ENCODE measurements around the gene PROKR2. TPM values are rescaled to one million over a fixed set of nuclear protein-coding genes. Genes with fewer than 3 reads are reported as not detected.

PROKR2 gene
- total and polyA plus RNA-seq, 2 experiments from 2014 or later, result not detected

DNA sequence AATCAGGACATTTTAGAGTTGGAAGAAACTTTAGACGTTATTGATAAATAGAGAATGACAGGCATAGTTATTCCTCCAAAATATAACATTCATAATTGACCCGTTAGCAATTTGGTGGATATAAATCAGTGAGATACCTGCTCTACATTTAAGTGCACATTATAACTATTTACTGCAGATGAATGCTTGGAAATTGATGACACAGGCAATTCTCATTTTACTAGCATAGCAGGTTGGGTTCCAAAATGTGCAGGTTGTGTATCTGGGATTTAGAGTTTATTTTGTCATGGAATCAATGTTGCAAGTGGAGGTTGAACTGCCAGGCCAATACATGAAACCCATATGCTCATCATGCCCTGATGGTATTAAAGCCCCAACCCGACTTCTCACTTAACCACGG, 44.4 kb upstream of the PROKR2 start:
- no peaks in the 10 kb centered on the region for H3K9me2 ChIP-seq (ENCODE audit: insufficient read depth)
- WGBS, 2 experiments (ENCODE audit: low coverage in 1 of 2, low lambda C conversion rate in 2 of 2, missing lambda C conversion rate in 2 of 2), result 14 to 18% methylated on average over 4 of the region's 4 CpGs
- H3K36me3 ChIP-seq (ENCODE audit: low read depth), result no peaks in the 10 kb centered on the region
- no peak overlapping the region for H2AFZ ChIP-seq
- no peak overlapping the region for H3K4me3 ChIP-seq
- DNase-seq, result no peak
- H3K27ac ChIP-seq, result no peak overlapping the region
- TF ChIP-seq EZH2 (IDR thresholded peaks at IDR 0.05; ENCODE audit: insufficient read depth, poor library complexity, severe bottlenecking) (no peak), EZH2phosphoT487 (IDR thresholded peaks at IDR 0.05; ENCODE audit: insufficient read depth, low read depth) (no peak)
- H4K20me1 ChIP-seq (ENCODE audit: insufficient read depth), result no peaks in the 10 kb centered on the region
- H3K79me2 ChIP-seq (ENCODE audit: insufficient read depth), result no peaks in the 10 kb centered on the region
- H3K9ac ChIP-seq, result no peak overlapping the region
- H3K4me2 ChIP-seq (ENCODE audit: unreplicated experiment), result no peak overlapping the region
- H3F3A ChIP-seq (ENCODE audit: insufficient read depth), result no peaks in the 10 kb centered on the region
- in situ Hi-C loops (cut with MboI), result no loop called here
- H3K4me1 ChIP-seq (ENCODE audit: insufficient read depth), result no peaks in the 10 kb centered on the region
- H3K27me3 ChIP-seq (replicated peaks; ENCODE audit: insufficient read depth), result no peaks in the 10 kb centered on the region
- no peaks in the 10 kb centered on the region for H3K9me3 ChIP-seq (ENCODE audit: low read depth)

GRCh38 chr20:5357946-5358345, 41.2 kb upstream of the PROKR2 start:
- H3K27ac ChIP-seq, result no peak overlapping the region
- no peaks in the 10 kb centered on the region for H4K20me1 ChIP-seq (ENCODE audit: insufficient read depth)
- H2AFZ ChIP-seq, result no peak overlapping the region
- no peaks in the 10 kb centered on the region for H3K79me2 ChIP-seq (ENCODE audit: insufficient read depth)
- no peak overlapping the region for H3K4me2 ChIP-seq (ENCODE audit: unreplicated experiment)
- no peaks in the 10 kb centered on the region for H3K9me2 ChIP-seq (ENCODE audit: insufficient read depth)
- 76 to 91% methylated on average over 2 of the region's 2 CpGs for WGBS, 2 experiments (ENCODE audit: low coverage in 1 of 2, low lambda C conversion rate in 2 of 2, missing lambda C conversion rate in 2 of 2)
- H3K9ac ChIP-seq, result no peak overlapping the region
- DNase-seq, result no peak
- H3K4me1 ChIP-seq (ENCODE audit: insufficient read depth), result peaks cover 17% of the 10 kb centered on the region
- no peak overlapping the region for H3K4me3 ChIP-seq
- no peaks in the 10 kb centered on the region for H3K27me3 ChIP-seq (replicated peaks; ENCODE audit: insufficient read depth)
- no peaks in the 10 kb centered on the region for H3K9me3 ChIP-seq (ENCODE audit: low read depth)
- in situ Hi-C loops (cut with MboI), result no loop called here
- H3F3A ChIP-seq (ENCODE audit: insufficient read depth), result peaks cover 16% of the 10 kb centered on the region
- no peaks in the 10 kb centered on the region for H3K36me3 ChIP-seq (ENCODE audit: low read depth)
- TF ChIP-seq EZH2phosphoT487 (IDR thresholded peaks at IDR 0.05; ENCODE audit: insufficient read depth, low read depth), result no peak
- TF ChIP-seq EZH2 (IDR thresholded peaks at IDR 0.05; ENCODE audit: insufficient read depth, poor library complexity, severe bottlenecking), result no peak

DNA sequence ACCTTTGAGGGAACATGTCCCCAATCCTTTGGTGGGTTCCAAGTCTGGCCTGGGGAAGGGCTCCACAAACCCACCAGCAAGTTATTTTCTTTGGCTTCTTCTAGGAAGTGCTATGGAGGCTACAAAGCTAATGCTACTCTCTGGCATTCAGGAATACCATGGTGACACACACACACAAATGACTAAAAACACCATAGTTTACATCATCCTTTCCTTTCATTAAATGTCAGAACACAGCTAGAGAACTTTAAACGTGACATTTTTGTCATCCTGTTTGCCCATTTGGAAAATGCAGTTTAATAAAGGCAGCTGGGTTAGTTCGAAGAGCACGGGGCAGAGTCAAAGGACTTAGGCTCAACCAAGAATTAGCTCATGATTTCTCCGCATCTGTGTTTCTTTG, 40.2 kb upstream of the PROKR2 start:
- Histone ChIP-seq H3K4me3 (no peak overlapping the region), H3K9me3 (ENCODE audit: low read depth) (no peaks in the 10 kb centered on the region), H3K79me2 (ENCODE audit: insufficient read depth) (no peaks in the 10 kb centered on the region), H3K36me3 (ENCODE audit: low read depth) (no peaks in the 10 kb centered on the region), H4K20me1 (ENCODE audit: insufficient read depth) (no peaks in the 10 kb centered on the region), H3K4me1 (ENCODE audit: insufficient read depth) (peaks cover 18% of the 10 kb centered on the region), H3K4me2 (ENCODE audit: unreplicated experiment) (no peak overlapping the region), H3K9ac (no peak overlapping the region), H3K27me3 (replicated peaks; ENCODE audit: insufficient read depth) (no peaks in the 10 kb centered on the region), H2AFZ (no peak overlapping the region), H3K27ac (no peak overlapping the region), H3F3A (ENCODE audit: insufficient read depth) (peaks cover 16% of the 10 kb centered on the region), H3K9me2 (ENCODE audit: insufficient read depth) (no peaks in the 10 kb centered on the region)
- 42 to 49% methylated on average over 4 of the region's 4 CpGs for WGBS, 2 experiments (ENCODE audit: low coverage in 1 of 2, low lambda C conversion rate in 2 of 2, missing lambda C conversion rate in 2 of 2)
- peak; percentile 25 for DNase-seq
- in situ Hi-C loops (cut with MboI), result no loop called here
- TF ChIP-seq EZH2phosphoT487 (IDR thresholded peaks at IDR 0.05; ENCODE audit: insufficient read depth, low read depth), result no peak
- TF ChIP-seq EZH2 (IDR thresholded peaks at IDR 0.05; ENCODE audit: insufficient read depth, poor library complexity, severe bottlenecking), result no peak

DNA sequence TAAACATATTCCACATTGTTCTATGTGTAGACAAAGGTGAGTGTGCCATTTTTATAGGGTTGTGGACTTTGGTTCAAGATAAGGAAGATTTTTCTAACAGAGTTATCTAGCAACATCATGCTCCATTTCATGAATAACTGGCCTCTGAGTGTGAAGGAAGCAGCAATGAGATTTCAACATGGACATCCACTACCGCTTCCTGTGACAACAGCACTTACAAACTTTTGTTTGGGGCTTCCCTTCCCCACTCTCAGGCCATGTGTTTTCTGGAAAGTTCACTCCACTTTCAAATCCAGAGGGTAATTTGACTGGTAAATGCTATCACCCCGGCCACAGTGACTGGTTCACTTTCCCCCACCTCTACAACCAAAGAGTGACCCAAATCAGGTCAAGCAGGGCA, 38.1 kb upstream of the PROKR2 start:
- Histone ChIP-seq H3K4me1 (ENCODE audit: insufficient read depth) (peaks cover 18% of the 10 kb centered on the region), H3F3A (ENCODE audit: insufficient read depth) (peaks cover 16% of the 10 kb centered on the region), H4K20me1 (ENCODE audit: insufficient read depth) (no peaks in the 10 kb centered on the region), H2AFZ (no peak overlapping the region), H3K36me3 (ENCODE audit: low read depth) (no peaks in the 10 kb centered on the region), H3K79me2 (ENCODE audit: insufficient read depth) (no peaks in the 10 kb centered on the region), H3K9ac (no peak overlapping the region), H3K27me3 (replicated peaks; ENCODE audit: insufficient read depth) (no peaks in the 10 kb centered on the region), H3K4me2 (ENCODE audit: unreplicated experiment) (no peak overlapping the region), H3K4me3 (no peak overlapping the region), H3K9me3 (ENCODE audit: low read depth) (no peaks in the 10 kb centered on the region), H3K27ac (no peak overlapping the region), H3K9me2 (ENCODE audit: insufficient read depth) (no peaks in the 10 kb centered on the region)
- in situ Hi-C loops (cut with MboI), result no loop called here
- no peak for DNase-seq
- TF ChIP-seq EZH2phosphoT487 (IDR thresholded peaks at IDR 0.05; ENCODE audit: insufficient read depth, low read depth) (no peak), EZH2 (IDR thresholded peaks at IDR 0.05; ENCODE audit: insufficient read depth, poor library complexity, severe bottlenecking) (no peak)
- 67 to 79% methylated on average over 2 of the region's 2 CpGs for WGBS, 2 experiments (ENCODE audit: low coverage in 1 of 2, low lambda C conversion rate in 2 of 2, missing lambda C conversion rate in 2 of 2)

All from GM23248 (cell line).